ENCODE measurements around the gene TTLL10. TPM values are rescaled to one million over a fixed set of nuclear protein-coding genes. Genes with fewer than 3 reads are reported as not detected.
A peak's percentile ranks its signal among the peaks of the same experiment; 100 is the strongest.

The TTLL10 gene
- total and polyA plus RNA-seq, 2 experiments from 2014 or later = not detected

- no peaks in the 10 kb centered on the region for H3K36me3 ChIP-seq (ENCODE audit: low read depth)
- DNase-seq = no peak
- TF ChIP-seq EZH2phosphoT487 (IDR thresholded peaks at IDR 0.05; ENCODE audit: insufficient read depth, low read depth) (no peak), EZH2 (IDR thresholded peaks at IDR 0.05; ENCODE audit: insufficient read depth, poor library complexity, severe bottlenecking) (no peak)
- peaks cover 6% of the 10 kb centered on the region for H3K4me1 ChIP-seq (ENCODE audit: insufficient read depth)
- H3K9ac ChIP-seq = no peak overlapping the region
- no peak overlapping the region for H3K4me2 ChIP-seq (ENCODE audit: unreplicated experiment)
- H4K20me1 ChIP-seq (ENCODE audit: insufficient read depth) = no peaks in the 10 kb centered on the region
- no peak overlapping the region for H3K4me3 ChIP-seq
- 60 to 62% methylated on average over 25 to 26 of the region's 26 CpGs for WGBS, 2 experiments (ENCODE audit: low coverage in 1 of 2, low lambda C conversion rate in 2 of 2, missing lambda C conversion rate in 2 of 2)
- H2AFZ ChIP-seq = no peak overlapping the region
- peaks cover 17% of the 10 kb centered on the region for H3F3A ChIP-seq (ENCODE audit: insufficient read depth)
- H3K79me2 ChIP-seq (ENCODE audit: insufficient read depth) = no peaks in the 10 kb centered on the region
- H3K9me3 ChIP-seq (ENCODE audit: low read depth) = no peaks in the 10 kb centered on the region
- in situ Hi-C loops (cut with MboI) = no loop called here
- no peaks in the 10 kb centered on the region for H3K27me3 ChIP-seq (replicated peaks; ENCODE audit: insufficient read depth)
- no peak overlapping the region for H3K27ac ChIP-seq
- H3K9me2 ChIP-seq (ENCODE audit: insufficient read depth) = no peaks in the 10 kb centered on the region
These were observed 17.3 kb upstream of the TTLL10 start for GRCh38 chr1:1156140-1157032.

DNA sequence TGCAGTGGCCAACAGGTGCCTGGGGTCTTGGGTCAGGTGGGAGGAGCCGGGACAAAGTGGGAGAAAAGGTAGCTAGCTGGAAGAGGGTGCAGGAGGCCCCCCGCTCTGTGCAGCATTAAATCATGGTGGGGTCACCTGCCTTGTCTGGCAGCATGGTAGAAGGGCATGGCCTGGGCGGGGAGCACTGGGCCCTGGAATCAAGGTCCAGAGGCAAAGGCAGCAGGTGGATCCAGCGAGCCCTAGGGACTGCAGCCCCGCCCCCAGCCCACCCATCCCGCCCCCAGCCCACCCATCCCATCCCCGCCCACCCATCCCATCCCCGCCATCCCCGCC, 16.7 kb upstream of the TTLL10 start:
- H3K27me3 ChIP-seq (replicated peaks; ENCODE audit: insufficient read depth) = no peaks in the 10 kb centered on the region
- no peak overlapping the region for H3K4me3 ChIP-seq

DNA sequence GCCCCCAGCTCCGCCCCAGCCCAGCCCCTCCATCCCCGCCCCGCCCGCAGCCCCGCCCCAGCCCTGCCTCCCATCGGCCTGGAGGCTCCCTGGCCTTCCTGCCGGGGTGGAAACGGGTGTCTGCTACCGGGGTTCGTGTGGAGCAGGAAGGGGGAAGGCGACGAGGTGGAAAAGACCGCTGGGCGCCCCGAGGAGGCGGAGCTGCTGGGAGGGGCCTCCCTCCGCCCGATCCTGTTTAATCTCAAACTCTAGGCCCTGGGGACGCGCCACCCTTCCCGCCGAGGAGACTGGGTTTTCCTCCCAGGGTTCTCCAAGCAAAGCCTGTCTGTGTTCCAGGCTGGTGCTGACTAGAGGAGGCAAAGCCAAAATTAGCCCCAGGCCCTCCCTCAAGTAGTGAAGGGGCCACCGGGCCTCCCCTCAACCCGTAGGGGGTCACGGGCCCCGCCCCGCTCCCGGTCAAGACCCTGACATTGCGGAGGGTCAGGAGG, 16.2 kb upstream of the TTLL10 start:
- H3K9ac ChIP-seq = peak overlapping the region; percentile 89
- H3K27me3 ChIP-seq (replicated peaks; ENCODE audit: insufficient read depth) = no peaks in the 10 kb centered on the region
- peak overlapping the region; percentile 71 for H3K4me3 ChIP-seq
- H3K9me3 ChIP-seq (ENCODE audit: low read depth) = no peaks in the 10 kb centered on the region
- TF ChIP-seq EZH2phosphoT487 (IDR thresholded peaks at IDR 0.05; ENCODE audit: insufficient read depth, low read depth) = no peak
- TF ChIP-seq EZH2 (IDR thresholded peaks at IDR 0.05; ENCODE audit: insufficient read depth, poor library complexity, severe bottlenecking) = no peak
- no peaks in the 10 kb centered on the region for H4K20me1 ChIP-seq (ENCODE audit: insufficient read depth)
- peaks cover 12% of the 10 kb centered on the region for H3F3A ChIP-seq (ENCODE audit: insufficient read depth)
- H3K79me2 ChIP-seq (ENCODE audit: insufficient read depth) = no peaks in the 10 kb centered on the region
- H3K27ac ChIP-seq = peak overlapping the region; percentile 31
- WGBS, 2 experiments (ENCODE audit: low coverage in 1 of 2, low lambda C conversion rate in 2 of 2, missing lambda C conversion rate in 2 of 2) = 0 to 2% methylated on average over 14 to 27 of the region's 29 CpGs
- in situ Hi-C loops (cut with MboI) = no loop called here
- H2AFZ ChIP-seq = peak overlapping the region; percentile 81
- peak overlapping the region; percentile 83 for H3K4me2 ChIP-seq (ENCODE audit: unreplicated experiment)
- H3K9me2 ChIP-seq (ENCODE audit: insufficient read depth) = no peaks in the 10 kb centered on the region
- peak; percentile 90 for DNase-seq
- H3K4me1 ChIP-seq (ENCODE audit: insufficient read depth) = peaks cover 6% of the 10 kb centered on the region
- no peaks in the 10 kb centered on the region for H3K36me3 ChIP-seq (ENCODE audit: low read depth)

More for the DNA sequence above, 16.7 kb upstream of the TTLL10 start:
- H3F3A ChIP-seq (ENCODE audit: insufficient read depth) = peaks cover 17% of the 10 kb centered on the region
- no peaks in the 10 kb centered on the region for H3K79me2 ChIP-seq (ENCODE audit: insufficient read depth)
- DNase-seq = no peak
- peaks cover 6% of the 10 kb centered on the region for H3K4me1 ChIP-seq (ENCODE audit: insufficient read depth)
- H3K36me3 ChIP-seq (ENCODE audit: low read depth) = no peaks in the 10 kb centered on the region
- H3K9me2 ChIP-seq (ENCODE audit: insufficient read depth) = no peaks in the 10 kb centered on the region
- WGBS, 2 experiments (ENCODE audit: low coverage in 1 of 2, low lambda C conversion rate in 2 of 2, missing lambda C conversion rate in 2 of 2) = 32 to 47% methylated on average over 3 to 5 of the region's 9 CpGs
- in situ Hi-C loops (cut with MboI) = no loop called here
- H3K9me3 ChIP-seq (ENCODE audit: low read depth) = no peaks in the 10 kb centered on the region
- H3K9ac ChIP-seq = no peak overlapping the region
- H3K4me2 ChIP-seq (ENCODE audit: unreplicated experiment) = no peak overlapping the region
- TF ChIP-seq EZH2phosphoT487 (IDR thresholded peaks at IDR 0.05; ENCODE audit: insufficient read depth, low read depth) (no peak), EZH2 (IDR thresholded peaks at IDR 0.05; ENCODE audit: insufficient read depth, poor library complexity, severe bottlenecking) (no peak)
- no peak overlapping the region for H3K27ac ChIP-seq
- H2AFZ ChIP-seq = no peak overlapping the region
- H4K20me1 ChIP-seq (ENCODE audit: insufficient read depth) = no peaks in the 10 kb centered on the region

GRCh38 chr1:1157914-1158710, 15.6 kb upstream of the TTLL10 start:
- in situ Hi-C loops (cut with MboI) = no loop called here
- H3K27ac ChIP-seq = peak overlapping the region; percentile 31
- no peak for TF ChIP-seq EZH2 (IDR thresholded peaks at IDR 0.05; ENCODE audit: insufficient read depth, poor library complexity, severe bottlenecking)
- no peak for TF ChIP-seq EZH2phosphoT487 (IDR thresholded peaks at IDR 0.05; ENCODE audit: insufficient read depth, low read depth)

More at GRCh38 chr1:1157914-1158710, 15.6 kb upstream of the TTLL10 start:
- WGBS, 2 experiments (ENCODE audit: low coverage in 1 of 2, low lambda C conversion rate in 2 of 2, missing lambda C conversion rate in 2 of 2) = 22% methylated on average over 24 to 39 of the region's 46 CpGs
- Histone ChIP-seq H3K27me3 (replicated peaks; ENCODE audit: insufficient read depth) (no peaks in the 10 kb centered on the region), H3K4me1 (ENCODE audit: insufficient read depth) (peaks cover 6% of the 10 kb centered on the region), H3K36me3 (ENCODE audit: low read depth) (no peaks in the 10 kb centered on the region), H4K20me1 (ENCODE audit: insufficient read depth) (no peaks in the 10 kb centered on the region), H2AFZ (peak overlapping the region; percentile 81), H3K9me3 (ENCODE audit: low read depth) (no peaks in the 10 kb centered on the region), H3K4me3 (peak overlapping the region; percentile 71), H3K4me2 (ENCODE audit: unreplicated experiment) (peak overlapping the region; percentile 83), H3K79me2 (ENCODE audit: insufficient read depth) (no peaks in the 10 kb centered on the region), H3K9me2 (ENCODE audit: insufficient read depth) (no peaks in the 10 kb centered on the region), H3K9ac (peak overlapping the region; percentile 89), H3F3A (ENCODE audit: insufficient read depth) (0 out of 2 replicates have a peak, but pooled peaks cover 6% of the 10 kb centered on the region)
- peak; percentile 63 for DNase-seq

Measured in GM23248 (cell line).